NCI-H2107 (cell line): ENCODE data around the gene KCNT2.
"Not testable (repeated sequence)": the region's sequence is repeated elsewhere in the genome, so short reads cannot be mapped to it uniquely, and the experiment has no call there.

ENCODE experiments used
- DNase-seq: peaks from one replicate; lab custom pipeline; 2025; lab: John Stamatoyannopoulos, UW

KCNT2 gene

DNA sequence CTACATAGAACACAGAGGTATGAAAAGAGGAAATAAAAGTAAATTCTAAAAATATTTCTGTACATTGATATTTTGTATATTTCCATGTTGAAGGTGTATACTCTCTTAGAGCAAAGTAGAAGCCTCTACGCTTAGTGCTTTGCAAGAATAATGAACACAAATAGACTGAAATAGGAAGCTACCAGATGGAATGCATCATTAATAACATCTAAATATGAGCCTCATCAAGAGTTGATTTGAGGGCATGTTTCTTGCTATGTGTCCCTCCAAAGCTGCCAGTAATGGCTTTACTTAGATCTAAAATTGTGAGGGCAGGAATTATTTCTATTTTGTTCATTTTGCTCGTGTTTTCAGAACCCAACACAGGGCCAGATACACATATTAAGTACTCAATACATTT, 94.4 kb downstream of the KCNT2 start:
- DNase-seq = no peak

GRCh38 chr1:196510451-196510850, 97.8 kb downstream of the KCNT2 start:
- DNase-seq = no peak

- not testable (repeated sequence) for DNase-seq
Observed at GRCh38 chr1:196504224-196504623, 104.0 kb downstream of the KCNT2 start.

- no peak for DNase-seq
Observed at GRCh38 chr1:196502437-196502836, 105.8 kb downstream of the KCNT2 start.

DNA sequence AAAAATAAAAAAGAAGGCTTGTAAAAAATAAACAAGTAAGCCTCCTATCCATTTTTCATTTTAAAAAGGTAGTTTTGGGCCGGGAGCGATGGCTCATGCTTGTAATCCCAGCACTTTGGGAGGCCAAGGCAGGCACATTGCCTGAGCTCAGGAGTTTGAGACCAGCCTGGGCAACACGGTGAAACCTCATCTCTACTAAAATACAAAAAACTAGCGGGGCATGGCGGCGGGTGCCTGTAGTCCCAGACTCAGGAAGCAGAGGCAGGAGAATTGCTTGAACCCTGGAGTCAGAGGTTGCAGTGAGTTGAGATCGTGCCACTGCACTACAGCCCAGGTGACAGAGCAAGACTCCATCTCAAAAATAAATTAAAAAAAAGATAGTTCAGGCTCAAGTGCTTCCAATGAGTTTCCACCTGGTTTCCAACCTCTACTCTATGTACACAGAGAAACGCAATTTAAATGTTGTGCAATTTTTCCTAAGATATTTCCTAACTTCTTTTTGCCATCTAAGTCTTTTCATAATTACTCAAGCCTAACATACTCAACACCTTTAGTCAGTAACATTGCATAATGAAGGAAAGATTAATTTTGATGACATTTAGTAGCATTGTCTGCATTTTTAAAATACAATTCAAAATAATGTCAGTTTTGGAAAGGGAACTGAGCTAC, 106.3 kb downstream of the KCNT2 start:
- DNase-seq = no peak

- DNase-seq = no peak
Observed at GRCh38 chr1:196497817-196498216, 110.4 kb downstream of the KCNT2 start.

DNA sequence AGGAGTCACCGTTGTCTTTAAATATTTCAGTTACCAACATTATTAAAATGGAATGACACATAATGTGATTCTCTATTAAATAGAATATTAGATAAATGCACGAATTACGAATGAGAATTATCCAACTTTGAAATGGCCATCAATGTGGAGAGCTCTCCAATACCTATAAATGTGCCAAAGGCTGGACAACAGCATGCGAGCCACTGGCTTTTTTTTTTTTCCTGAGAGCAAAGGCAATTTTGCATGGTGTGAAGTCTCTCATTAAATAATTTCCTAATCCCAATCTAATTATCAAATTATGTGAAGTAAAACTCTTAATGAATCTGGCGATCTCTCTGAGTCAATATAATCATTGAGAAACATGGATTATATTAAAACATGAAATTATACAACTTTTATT, 113.5 kb downstream of the KCNT2 start:
- no peak for DNase-seq

DNA sequence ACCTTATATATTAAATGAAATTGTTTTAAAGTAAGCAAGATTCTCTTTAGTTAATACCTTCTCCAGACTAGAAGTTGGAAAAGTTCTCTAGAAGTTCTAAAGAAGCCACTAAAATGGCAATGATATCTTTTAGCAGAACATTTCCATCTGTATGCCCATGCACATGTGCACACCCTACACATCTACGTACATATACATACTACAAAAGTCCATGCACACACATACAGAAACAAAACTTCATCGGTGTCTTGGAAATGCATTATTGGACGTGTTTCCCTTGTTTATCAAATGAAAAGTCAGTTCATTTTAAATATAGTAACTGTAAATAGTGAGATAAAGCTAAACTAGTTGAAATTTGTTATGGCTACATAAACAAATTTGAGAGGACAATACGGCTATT, 114.4 kb downstream of the KCNT2 start:
- DNase-seq = no peak

- DNase-seq = no peak
Observed at GRCh38 chr1:196488579-196488978, 119.7 kb downstream of the KCNT2 start.

DNA sequence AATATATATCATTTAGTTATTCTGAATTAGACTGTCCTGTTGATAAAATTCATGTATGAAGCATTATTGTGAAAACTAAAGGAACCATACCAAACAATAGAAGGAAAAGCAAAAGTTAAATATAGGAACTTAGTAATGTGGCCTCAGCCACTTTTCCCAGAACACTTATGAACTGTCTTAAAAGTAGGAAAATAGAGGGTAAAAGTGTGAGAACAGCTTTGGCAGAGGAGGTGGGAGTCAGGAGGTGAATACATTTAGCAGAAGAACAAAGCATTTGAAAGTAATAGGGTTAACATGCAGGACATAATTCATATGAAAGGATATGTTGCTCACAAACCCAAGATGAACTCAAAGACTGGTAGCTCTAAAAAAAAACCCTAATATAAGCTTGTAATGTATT, 121.9 kb downstream of the KCNT2 start:
- no peak for DNase-seq

DNA sequence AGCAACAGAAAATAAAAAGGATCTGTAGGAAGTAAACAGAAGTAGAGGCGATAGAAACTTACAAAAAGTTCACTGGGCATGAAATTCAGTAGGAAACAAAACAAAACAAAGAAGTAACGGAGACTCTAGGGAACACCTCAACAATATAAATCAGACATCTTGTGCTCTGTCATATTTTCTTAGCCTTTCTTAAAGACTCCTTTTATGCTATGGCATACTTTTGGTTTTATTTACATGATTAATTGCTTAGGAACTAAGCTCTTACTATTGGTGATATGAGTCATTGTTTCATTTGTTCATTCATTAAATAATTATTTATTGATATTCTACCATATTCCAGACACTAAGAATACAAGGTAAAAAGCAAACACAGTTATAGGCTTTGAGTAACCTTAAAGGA, 126.6 kb downstream of the KCNT2 start:
- DNase-seq = no peak

DNA sequence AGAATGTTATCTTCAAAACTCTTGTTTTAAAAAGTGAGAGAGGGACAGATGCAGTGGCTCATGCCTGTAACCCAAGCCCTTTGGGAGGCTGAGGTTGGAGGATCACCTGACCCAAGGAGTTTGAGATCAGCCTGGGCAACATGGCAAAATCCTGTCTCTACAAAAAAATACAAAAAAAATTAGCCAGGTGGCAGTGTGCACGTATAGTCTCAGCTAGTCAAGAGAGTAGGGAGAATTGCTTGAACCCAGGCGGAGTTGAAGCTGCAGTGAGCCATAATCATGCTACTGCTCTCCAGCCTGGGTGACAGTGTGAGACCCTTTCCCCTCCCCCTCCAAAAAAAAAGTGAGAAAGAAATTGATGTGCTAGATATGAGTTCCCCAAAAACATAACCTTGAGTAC, 131.0 kb downstream of the KCNT2 start:
- no peak for DNase-seq

DNA sequence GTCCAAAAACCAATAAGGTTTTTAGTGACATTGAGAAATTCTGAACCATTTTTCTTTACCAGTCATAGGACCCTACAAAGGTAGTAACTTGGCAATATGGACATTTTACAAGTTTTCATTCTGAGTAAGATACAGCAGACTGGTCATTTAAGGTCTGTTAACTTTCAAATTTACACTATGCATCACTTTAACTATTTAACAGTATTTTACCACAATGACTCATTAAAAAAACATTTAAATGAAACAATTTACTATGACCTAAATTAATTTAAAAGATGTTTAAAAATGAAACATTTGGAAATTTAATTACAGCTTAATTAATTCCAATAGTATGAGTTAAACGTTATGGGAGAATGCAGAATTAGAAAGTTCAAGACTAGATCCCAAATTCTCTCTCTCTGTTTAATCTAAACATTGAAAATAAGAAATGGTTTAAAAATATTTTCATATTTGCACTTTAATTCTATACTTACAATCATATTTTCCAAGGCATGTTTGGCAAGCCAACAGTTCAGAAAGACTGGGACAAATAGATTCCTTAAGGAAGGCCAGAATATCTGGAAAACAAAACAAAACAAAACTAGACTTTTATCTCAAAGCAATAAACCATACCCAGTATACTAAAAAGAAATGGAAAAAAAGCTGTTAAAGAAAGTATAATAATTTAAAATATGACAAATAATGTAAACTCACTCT, 140.9 kb downstream of the KCNT2 start:
- DNase-seq = no peak

DNA sequence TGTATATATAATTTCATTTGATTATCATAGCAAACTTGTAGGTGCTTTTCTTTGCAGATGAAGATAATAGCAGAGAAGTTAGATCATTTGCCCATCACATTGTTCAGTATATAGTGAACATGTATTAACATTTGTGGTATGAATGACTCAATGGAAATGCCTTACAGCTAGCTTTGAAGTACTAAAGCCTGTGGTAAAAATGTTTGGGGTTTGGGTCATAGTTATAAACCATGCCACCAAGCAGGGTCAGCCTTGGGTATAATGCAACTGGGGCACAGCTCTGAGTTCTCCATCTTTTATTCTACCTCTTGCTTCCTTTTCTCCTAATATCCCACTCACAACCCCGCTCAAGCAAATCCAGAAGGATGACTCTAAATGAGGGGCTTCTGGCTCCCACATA, 141.6 kb downstream of the KCNT2 start:
- DNase-seq = no peak

DNA sequence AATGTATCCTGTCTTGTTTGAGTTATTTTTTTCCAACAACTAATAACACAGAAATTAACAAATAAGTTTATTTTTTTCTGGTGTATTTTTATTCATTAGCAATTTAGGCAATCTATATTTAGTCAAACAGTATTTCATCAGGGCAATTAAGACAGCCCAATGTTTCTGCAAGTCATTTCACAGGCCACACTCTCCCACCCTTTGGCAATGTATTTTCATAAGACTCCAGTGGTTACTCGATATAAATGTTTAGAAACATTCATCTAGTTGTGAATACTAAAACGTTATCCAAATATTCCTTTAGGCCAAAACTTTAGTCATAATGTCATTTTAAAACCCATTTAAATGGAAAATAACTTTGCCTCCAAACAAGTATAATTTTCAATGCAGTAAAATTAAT, 142.1 kb downstream of the KCNT2 start:
- no peak for DNase-seq

DNA sequence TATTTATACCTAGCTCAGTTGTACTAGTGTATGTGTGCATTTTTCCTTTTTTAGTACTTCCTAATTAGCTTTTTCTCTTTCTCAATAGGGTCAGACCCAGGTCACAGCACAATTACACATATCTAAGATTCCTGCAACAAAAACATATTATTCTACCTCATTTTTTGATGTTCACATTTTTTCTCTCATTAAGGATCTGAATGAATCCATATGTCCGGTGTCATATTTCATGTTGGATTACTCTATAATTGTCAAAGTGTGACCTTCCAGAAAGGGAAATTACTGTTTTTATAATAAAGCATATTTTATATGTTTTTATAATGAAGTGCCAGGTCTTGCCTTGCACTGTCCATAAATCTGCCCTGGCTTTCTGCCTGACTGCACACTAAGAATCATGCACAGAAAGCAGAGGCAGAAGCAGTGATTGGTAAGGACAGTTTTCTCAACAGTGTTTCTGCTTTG, 143.7 kb downstream of the KCNT2 start:
- DNase-seq = no peak

- DNase-seq = no peak
Observed at GRCh38 chr1:196462086-196462485, 146.2 kb downstream of the KCNT2 start.

DNA sequence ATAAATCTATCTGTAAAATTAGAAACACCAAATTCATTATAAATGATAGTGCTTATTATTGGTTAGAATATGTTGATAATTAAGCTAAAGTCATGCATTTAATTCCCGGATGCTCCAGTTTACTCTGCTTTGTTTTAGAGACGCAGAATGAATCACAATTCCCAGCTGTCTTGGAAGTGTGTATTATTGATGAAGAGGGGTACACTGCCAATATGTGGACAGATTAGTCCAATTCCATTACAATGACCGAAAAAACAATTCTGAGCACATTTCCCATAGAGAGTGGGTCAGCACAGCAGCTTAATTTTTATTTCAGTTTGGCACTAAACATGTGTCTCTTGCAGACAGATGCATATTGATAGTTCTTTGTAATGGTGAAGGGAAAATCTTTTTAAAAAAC, 146.7 kb downstream of the KCNT2 start:
- no peak for DNase-seq

DNA sequence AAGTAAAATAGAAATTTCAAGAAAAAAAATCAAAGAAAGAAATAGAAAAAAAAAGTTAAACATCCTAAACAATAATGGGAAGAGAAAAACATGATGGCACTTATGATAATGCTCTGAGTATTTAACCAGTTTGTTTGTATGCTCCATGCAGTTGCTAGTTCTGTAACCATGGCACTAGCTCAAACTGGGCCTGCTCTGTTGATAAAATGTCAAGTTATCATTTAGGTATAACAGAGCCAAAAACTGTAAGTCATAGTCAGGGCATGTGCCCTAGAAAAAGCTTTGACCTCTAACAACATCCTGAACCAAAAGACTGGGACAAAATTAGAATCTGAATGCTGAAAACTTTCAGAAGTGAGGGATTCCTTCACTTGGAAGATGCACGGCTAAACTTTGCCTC, 148.9 kb downstream of the KCNT2 start:
- no peak for DNase-seq

DNA sequence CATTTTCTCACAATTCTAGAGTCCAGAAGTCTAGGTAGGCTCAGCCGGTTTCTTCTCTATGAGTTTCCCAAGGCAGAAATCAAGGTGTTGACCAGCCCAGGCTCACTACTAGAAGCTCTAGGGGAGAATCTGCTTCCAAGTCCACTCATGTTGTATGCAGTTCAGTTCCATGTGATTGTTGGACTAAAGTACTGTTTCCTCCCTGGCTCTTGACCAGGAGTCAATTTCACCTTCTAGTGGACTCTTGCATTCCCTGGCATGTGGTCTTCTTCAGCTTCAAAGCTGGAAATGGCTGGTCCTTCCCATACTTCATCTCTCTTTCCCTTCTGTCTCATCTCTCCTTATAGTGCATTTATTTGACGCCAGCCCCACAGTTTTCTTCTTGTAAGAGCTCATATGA, 153.4 kb downstream of the KCNT2 start:
- no peak for DNase-seq

DNA sequence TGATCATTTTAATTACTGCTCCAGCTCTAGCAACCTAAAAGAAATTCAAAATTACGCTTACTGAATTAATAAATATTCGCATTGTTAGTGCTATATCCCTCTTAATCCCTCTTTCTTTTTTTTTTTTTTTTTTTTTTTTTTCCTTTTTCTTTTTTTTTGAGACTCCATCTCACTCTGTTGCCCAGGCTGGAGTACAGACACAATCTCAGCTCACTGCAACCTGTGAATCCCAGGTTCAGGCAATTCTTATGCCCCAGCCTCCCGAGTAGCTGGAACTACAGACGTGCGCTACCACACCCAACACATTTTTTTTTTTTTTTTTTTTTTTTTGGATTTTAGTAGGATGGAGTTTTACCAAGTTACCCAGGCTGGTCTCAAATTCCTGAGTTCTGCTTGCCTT, 157.1 kb downstream of the KCNT2 start:
- no peak for DNase-seq

- DNase-seq = no peak
Observed at GRCh38 chr1:196450143-196451095, 157.8 kb downstream of the KCNT2 start.

DNA sequence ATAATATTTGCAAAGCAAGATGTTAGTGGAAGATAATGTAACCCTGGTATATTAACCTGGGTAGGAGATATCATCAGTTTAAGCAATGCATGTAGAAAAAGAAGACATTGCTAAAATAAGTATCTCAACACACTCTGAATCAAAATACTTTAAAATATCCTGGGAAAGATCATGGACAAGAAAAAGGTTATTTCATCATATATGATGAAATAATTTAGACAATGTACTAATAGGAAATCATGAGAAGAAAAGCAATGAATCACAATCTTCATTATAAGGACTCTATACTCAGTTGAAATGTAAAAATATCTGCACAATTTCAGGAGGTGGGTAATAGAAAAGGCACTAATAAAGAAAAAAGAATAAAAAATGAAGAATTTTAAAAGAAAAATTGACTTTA, 158.8 kb downstream of the KCNT2 start:
- no peak for DNase-seq
